ENCODE results near the gene GMPR2.
A peak's percentile ranks its signal among the peaks of the same experiment; 100 is the strongest.
"Not testable (repeated sequence)": the region's sequence is repeated elsewhere in the genome, so short reads cannot be mapped to it uniquely, and the experiment has no call there.

The GMPR2 gene

GRCh38 chr14:24231263-24232120, 1.2 kb upstream of the GMPR2 start:
- no peak for DNase-seq (ENCODE audit: low read depth)

DNA sequence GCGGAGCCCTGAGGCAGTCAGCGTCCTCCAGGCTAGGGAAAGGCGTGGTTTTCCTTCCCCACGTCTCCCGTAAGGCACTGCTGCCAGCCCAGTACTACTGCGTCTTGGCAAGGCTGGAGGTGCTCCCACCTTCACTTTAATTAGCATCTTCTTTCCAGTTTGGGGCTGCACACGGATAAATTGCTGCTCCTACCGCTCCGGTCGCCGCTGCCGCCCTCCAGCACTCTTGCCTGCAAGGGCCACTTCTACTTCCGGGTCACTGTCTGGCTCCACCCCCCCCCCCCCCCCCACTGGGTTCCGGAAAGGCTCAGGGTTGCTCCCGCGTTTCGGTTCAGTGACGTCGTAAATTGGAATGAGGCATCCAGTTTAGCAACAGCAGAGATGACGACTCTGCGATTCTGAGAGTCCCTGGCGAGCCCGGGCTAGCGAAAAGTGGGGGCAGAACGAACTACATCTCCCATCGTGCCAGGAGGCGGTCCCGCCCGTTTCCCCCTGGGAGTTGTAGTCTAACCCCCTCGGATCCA, 546 bp upstream of the GMPR2 start, which contains the start of gene NEDD8:
TSS of gene NEDD8 (minus strand) at position 247 of the 524 bp plus-strand sequence. CDS start at position 147, 100 bp downstream.
- peak; percentile 82 for DNase-seq (ENCODE audit: low read depth)

- no peak for DNase-seq (ENCODE audit: low read depth)
Observed at GRCh38 chr14:24233538-24233866, 773 bp downstream of the GMPR2 start.

DNA sequence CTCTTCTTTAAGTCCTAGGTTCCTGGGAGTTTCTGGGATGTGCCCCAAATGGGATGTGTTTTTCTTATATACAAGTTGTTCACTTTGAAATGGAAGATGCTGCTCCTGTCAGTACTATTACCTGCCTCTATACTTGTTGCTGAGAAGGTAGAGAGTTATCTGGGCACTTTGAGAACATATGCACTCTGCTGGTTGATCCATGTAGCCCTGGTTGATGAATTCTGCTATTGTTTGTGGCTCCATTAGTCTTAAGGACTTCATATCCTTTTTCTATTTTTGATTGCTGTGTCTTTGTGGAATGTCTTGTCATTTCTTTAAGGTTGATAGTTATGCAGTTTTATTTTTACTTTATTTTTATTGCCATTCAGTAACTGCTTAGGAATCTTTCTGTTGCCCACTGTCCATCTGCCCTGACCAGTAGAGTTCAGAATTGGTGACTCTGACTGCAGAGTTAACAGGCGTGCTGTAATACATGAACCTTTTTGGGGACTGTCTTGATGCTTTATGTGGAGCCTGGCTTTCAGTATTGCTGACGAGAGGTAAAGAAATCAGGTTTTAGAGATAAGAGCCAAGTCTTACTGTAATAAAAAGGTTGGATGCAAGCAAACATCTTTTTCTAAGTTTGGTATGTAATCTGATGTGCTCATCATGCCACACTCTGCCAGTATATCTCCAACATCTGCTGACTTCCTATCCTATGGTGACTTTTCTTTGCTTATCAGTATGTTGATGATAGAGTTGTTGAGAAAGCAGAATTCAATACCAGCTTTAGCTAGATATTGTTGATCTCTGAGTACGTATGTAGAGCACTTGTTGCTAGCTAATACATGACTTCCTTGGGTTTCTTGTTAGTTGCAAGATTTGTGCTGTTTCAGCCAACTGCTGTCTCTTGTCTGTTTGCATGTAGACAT, 1.6 kb downstream of the GMPR2 start:
- DNase-seq (ENCODE audit: low read depth) = no peak

GRCh38 chr14:24235804-24236688, 3.3 kb downstream of the GMPR2 start:
- no peak for DNase-seq (ENCODE audit: low read depth)

DNA sequence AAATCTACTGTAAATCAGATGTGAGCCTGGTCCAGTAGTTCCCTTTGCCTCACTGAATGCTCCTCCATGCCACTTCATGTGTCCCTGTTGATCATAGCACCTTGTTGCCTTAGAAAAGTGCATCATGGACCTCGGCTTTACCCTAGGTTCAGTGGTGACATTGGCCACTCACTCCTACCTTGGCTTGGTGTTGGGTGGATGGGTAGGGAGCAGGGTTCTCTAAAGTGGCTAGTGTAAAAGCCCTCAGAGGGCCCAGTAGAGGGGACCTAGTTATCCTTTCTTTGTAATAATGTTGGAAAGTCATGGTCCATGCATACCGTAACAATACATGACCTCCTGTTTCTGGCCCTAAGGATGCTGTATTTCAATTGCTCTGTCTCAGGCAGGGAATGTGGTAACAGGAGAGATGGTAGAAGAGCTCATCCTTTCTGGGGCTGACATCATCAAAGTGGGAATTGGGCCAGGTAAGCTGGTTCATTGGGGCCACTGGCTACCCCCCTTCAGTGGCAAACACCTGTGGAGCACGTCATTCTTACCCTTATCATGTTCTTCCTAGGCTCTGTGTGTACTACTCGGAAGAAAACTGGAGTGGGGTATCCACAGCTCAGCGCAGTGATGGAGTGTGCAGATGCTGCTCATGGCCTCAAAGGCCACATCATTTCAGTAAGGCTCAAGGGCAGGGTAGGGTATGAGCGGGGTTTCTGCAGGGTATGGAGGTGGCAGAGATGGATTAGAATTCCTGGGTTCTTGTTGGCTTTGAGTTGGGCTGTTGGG, 4.1 kb downstream of the GMPR2 start:
- no peak for DNase-seq (ENCODE audit: low read depth)

DNA sequence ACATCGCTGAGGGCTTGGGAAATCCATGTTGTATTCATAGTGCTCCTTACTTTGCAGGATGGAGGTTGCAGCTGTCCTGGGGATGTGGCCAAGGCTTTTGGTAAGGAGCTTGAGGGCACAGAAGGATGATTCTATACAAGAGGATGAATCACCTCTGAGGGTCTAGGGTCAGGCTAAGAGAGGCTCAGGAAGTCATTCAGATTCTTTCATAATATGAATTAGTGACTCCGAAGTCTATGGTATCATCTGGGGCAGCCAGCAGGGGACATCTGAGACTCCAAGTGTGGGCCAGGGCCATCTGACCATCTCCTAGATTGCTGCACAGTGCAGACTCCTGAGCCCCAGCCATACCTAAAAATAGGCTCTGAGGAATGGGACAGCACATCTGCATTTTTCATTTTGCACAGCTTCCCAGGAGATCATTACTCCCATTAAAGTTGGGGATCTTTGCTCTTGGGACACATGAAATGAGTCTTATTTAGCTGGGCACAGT, 4.8 kb downstream of the GMPR2 start:
- no peak for DNase-seq (ENCODE audit: low read depth)

GRCh38 chr14:24238123-24238522, 5.4 kb downstream of the GMPR2 start:
- no peak for DNase-seq (ENCODE audit: low read depth)

DNA sequence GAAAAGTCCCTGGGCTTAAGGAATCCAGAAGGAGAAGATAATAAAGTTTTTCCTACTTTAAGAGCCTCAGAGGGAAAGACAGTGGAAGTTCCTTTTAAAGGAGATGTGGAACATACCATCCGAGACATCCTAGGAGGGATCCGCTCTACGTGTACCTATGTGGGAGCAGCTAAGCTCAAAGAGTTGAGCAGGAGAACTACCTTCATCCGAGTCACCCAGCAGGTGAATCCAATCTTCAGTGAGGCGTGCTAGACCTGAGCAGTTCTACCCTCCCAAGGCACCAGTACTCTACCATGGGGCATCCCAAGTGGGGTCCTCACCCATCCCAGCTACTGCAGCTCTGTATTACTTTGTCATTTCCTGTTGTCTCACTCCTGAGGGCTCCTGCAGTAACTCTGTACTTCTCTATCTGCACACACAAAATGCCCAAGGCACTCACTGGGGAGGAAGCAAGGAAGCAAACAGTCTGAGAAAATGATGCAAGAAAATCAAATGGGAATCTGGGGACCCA, 5.9 kb downstream of the GMPR2 start:
- DNase-seq (ENCODE audit: low read depth) = no peak

GRCh38 chr14:24240110-24240918, 7.6 kb downstream of the GMPR2 start:
- DNase-seq (ENCODE audit: low read depth) = no peak

GRCh38 chr14:24241829-24242443, 9.2 kb downstream of the GMPR2 start:
- DNase-seq (ENCODE audit: low read depth) = peak; percentile 88

DNA sequence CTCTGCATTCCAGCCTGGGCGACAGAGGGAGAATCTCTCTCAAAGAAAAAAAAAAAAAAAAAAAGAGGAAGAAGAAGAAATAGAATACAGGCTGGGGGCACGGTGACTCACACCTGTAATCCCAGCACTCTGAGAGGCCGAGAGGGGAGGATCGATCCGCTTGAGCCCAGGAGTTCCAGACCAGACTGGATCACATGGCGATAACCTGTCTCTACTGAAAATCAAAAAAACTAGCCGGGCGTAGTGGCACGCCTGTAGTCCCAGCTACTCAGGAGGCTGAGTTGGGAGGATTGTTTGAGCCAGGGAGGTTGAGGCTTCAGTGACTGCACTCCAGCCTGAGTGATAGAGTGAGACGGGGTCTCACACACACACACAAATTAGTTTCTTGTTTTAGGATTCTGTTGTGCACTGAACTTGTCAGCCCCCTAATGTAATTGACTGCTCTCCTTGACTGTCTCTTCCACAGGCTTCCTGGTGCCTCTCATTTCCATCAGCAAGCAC, 10.7 kb downstream of the GMPR2 start:
- DNase-seq (ENCODE audit: low read depth) = no peak

DNA sequence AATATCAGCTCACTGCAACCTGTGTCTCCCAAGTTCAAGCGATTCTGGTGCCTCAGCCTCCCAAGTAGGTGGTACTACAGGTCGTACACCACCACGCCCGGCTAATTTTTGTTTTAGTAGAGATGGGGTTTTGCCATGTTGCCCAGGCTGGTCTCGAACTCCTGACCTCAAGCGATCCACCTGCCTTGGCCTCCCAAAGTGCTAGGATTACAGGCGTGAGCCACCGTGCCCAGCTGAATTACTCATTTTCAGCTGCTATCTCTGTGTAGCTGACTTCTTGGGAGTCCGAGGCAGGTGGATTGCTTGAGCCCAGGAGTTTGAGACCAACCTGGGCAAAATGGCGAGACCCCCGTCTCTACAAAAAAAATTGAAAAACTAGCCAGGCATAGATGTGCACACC, 12.6 kb downstream of the GMPR2 start:
- not testable (repeated sequence) for DNase-seq (ENCODE audit: low read depth)

GRCh38 chr14:24246765-24247212, 14.1 kb downstream of the GMPR2 start:
- no peak for DNase-seq (ENCODE audit: low read depth)

DNA sequence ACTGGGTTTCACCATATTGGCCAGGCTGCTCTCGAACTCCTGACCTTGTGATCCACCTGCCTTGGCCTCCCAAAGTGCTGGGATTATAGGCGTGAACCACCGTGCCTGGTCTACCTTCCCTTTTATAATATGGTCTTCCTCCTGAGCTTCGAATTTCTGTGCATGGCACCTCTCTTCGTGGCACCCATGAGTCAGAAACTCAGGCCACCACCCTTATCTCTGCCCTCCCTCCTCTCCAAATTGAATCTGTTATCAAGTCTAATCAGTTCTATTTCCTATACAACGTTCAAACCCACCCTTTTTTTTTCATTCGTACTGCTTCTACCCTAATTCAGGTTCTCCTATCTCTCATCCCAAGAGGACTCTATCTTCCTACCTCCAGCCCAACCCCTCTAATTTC, 14.7 kb downstream of the GMPR2 start:
- no peak for DNase-seq (ENCODE audit: low read depth)

DNA sequence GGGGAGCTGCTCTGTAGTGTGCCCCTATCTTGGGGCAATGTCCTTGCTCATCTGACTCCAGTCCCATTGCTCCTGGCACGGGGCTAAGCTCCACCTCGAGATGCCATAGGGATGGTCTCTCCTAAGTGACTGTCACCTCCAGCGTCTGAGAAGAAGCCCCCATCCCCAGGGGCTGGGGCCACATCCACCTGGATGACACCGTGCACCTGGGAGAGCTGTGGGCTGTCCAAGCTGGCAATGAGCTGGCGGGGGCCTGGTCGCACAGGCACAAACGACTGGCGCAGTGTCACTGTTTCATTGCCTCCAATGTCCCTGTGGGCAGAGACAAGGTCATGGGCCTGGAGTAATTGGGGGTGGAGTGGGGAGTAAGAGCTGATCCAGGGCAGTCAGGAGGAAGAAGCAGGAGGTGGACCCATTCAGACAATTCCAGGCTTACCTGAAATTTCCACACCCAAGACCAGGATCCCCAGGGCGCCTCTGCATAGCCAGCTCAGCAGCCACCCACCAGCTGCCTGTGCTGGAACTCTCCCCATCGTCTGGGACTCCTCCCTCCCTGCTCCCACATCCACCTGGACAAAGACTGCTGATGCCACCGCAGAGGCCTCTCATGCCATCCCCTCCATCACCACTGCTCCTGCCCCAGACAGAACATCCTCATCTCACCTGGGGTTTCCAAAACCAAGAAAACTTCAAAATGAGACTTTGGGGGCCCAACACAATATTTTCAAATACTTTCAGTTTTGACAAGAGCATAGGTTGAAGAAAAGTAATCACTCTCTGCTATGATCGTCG, 16.7 kb downstream of the GMPR2 start:
- no peak for DNase-seq (ENCODE audit: low read depth)

DNA sequence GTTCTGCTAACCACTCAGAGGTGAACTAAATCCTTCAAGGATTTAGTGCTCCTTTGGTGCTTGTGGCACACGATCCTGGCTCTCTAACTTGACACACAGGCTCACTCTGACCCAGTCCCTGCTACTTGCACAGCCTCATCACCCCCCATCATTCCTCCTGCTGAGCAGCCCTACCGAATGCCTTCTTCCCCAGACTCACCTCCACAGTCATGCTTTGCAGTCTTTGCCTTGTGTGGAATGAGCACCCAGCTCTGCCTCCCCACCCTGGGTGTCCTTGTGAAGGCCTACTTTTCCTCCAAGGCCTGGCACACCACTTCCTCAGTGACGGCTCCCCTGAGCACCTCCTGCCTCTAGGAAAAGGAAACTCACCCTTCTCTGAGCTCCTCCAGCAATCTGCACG, 17.6 kb downstream of the GMPR2 start:
- no peak for DNase-seq (ENCODE audit: low read depth)

- no peak for DNase-seq (ENCODE audit: low read depth)
Observed at GRCh38 chr14:24251880-24252288, 19.2 kb downstream of the GMPR2 start.

Data from T-helper 22 cell (primary cell).